UCSD-AML1 (cell line): ENCODE measurements around the gene WWP2.
"Not testable (repeated sequence)": the region's sequence is repeated elsewhere in the genome, so short reads cannot be mapped to it uniquely, and the experiment has no call there.

Experiments
- DNase-seq: peaks from one replicate; lab custom pipeline; 2025; ENCODE audit not compliant: unreplicated experiment; lab: John Stamatoyannopoulos, UW

The WWP2 gene

GRCh38 chr16:69941251-69942098 lies 179.3 kb downstream of the WWP2 start:
- DNase-seq, result no peak

- no peak for DNase-seq
Observed at GRCh38 chr16:69942099-69942491, 180.0 kb downstream of the WWP2 start.

- no peak for DNase-seq
Observed at GRCh38 chr16:69942627-69943170, 180.6 kb downstream of the WWP2 start.

- DNase-seq, result not testable (repeated sequence)
Observed at GRCh38 chr16:69943241-69944036, 181.3 kb downstream of the WWP2 start.

- DNase-seq, result not testable (repeated sequence)
Observed at GRCh38 chr16:69950411-69950810, 188.3 kb downstream of the WWP2 start.

- not testable (repeated sequence) for DNase-seq
Observed at GRCh38 chr16:69951017-69951671, 189.0 kb downstream of the WWP2 start, which contains the start of gene CLEC18A. TSS of gene CLEC18A (plus strand) at chr16:69951334. CDS start at chr16:69951367, 33 bp downstream.

GRCh38 chr16:69951672-69952031 lies 189.5 kb downstream of the WWP2 start:
- DNase-seq, result not testable (repeated sequence)

GRCh38 chr16:69952116-69952515 lies 190.0 kb downstream of the WWP2 start:
- not testable (repeated sequence) for DNase-seq

- DNase-seq, result not testable (repeated sequence)
Observed at GRCh38 chr16:69952572-69953355, 190.6 kb downstream of the WWP2 start.

- not testable (repeated sequence) for DNase-seq
Observed at GRCh38 chr16:69954241-69954640, 192.1 kb downstream of the WWP2 start.

GRCh38 chr16:69963312-69963711 lies 201.2 kb downstream of the WWP2 start:
- DNase-seq, result not testable (repeated sequence)

- DNase-seq, result not testable (repeated sequence)
Observed at GRCh38 chr16:69964960-69965660, 203.0 kb downstream of the WWP2 start.

- DNase-seq, result not testable (repeated sequence)
Observed at GRCh38 chr16:69965661-69966054, 203.5 kb downstream of the WWP2 start.

- DNase-seq, result not testable (repeated sequence)
Observed at GRCh38 chr16:69967688-69968087, 205.6 kb downstream of the WWP2 start.

GRCh38 chr16:69968125-69968524 lies 206.0 kb downstream of the WWP2 start:
- DNase-seq, result not testable (repeated sequence)

GRCh38 chr16:69969657-69970056 lies 207.5 kb downstream of the WWP2 start:
- DNase-seq, result not testable (repeated sequence)

GRCh38 chr16:69972120-69972519 lies 210.0 kb downstream of the WWP2 start:
- not testable (repeated sequence) for DNase-seq

GRCh38 chr16:69972935-69973334 lies 210.8 kb downstream of the WWP2 start:
- not testable (repeated sequence) for DNase-seq

- not testable (repeated sequence) for DNase-seq
Observed at GRCh38 chr16:69985196-69985595, 223.1 kb downstream of the WWP2 start.
